ENCODE data around the gene ZNF497.
"Not testable (repeated sequence)": the region's sequence is repeated elsewhere in the genome, so short reads cannot be mapped to it uniquely, and the experiment has no call there.

ZNF497 gene

GRCh38 chr19:58394821-58395219 lies 32.3 kb upstream of the ZNF497 start:
- DNase-seq (ENCODE audit: low read depth in 1 of 2, low spot score in 1 of 2) = no peak

DNA sequence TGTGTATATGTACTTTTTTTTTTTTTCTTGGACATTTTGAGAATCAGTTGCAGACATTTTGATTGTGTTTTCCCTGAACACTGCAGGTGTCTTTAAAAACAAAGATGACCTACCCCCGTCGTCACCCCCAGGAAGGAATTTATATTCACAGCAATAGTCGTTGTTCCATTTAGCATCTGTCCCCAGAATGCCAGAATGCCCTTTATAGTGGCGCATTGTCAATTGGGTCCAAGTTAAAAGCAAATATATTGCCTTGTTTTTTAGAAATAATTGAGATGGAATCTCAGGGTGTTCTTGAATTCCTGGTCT lies 31.1 kb upstream of the ZNF497 start:
- DNase-seq (ENCODE audit: low read depth in 1 of 2, low spot score in 1 of 2) = no peak

DNA sequence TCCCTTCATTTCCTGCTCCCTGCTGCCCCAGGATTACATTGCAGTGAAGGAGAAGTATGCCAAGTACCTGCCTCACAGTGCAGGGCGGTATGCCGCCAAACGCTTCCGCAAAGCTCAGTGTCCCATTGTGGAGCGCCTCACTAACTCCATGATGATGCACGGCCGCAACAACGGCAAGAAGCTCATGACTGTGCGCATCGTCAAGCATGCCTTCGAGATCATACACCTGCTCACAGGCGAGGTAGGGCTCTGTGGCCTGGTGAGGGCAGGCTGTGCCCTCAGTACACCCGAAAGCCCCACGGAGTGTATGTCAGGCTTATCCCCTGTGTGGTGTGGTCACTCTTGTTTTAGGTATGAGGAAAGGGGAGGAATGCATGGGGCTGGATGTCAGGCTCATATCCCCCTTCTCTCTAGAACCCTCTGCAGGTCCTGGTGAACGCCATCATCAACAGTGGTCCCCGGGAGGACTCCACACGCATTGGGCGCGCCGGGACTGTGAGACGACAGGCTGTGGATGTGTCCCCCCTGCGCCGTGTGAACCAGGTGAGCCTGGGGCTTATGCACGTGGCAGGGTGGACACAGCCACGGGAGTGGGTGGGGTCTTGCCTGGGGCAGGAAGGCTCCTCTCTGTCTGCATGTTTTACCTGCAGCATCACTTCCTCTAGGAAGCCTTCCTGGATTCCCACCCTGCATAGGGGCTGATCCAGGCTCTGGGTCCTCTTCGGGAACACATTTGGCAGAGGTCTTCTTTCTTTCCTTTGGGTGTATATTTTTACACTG lies 30.6 kb upstream of the ZNF497 start:
- DNase-seq (ENCODE audit: low read depth in 1 of 2, low spot score in 1 of 2) = no peak

DNA sequence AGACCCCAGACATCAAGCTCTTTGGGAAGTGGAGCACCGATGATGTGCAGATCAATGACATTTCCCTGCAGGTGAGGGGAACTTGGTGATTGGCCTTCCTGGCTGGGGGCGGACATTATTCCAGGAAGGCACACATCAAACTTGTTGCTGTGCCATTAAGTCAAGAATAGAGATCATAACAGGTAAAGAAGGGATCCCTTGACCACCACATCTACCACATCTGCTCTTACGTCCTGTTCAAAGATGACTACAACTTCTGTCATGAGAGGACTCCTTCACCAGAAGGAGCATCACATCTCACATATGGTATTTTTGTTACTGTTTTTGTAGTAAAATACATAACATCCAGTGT lies 25.6 kb upstream of the ZNF497 start:
- no peak for DNase-seq (ENCODE audit: low read depth in 1 of 2, low spot score in 1 of 2)

GRCh38 chr19:58387338-58388174 lies 25.0 kb upstream of the ZNF497 start:
- DNase-seq (ENCODE audit: low read depth in 1 of 2, low spot score in 1 of 2) = no peak

DNA sequence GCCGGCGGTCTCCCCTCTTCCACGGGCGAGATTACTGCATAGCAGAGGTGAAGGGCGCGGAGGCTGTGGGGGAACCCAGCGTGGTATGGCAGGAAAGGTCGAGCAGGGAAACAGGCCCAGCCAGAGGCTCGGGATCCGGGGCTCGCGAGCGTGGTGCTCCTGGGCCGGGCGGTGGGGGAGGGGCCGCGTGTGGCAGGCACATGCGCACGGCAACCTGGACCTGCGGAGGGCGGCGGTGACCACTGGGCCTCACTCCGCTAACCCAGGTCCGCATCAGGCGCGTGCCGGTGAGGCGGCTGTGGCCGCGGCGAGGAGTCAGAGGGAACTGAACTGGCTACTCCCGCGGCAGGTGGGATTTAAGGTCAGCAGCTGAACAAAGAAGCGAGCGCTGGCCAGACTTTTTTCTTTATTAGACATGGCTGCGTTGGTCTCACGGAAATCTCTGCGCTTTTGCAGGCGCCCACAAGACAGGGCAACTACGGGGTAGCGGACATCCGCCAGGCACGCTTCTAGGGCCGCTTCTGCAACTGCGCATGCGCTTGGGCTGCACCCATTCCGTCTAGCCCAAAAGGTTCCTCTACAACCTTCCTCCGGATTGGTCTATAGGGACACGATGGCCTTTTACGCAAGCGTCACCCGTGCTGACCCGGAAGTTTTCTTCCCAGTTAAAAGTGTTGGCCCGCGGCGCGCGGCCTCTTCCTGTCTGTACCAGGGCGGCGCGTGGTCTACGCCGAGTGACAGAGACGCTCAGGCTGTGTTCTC lies 24.2 kb upstream of the ZNF497 start, which contains the start of gene RPS5:
Gene RPS5 (plus strand): TSS at position 694 of the 762 bp plus-strand sequence. CDS start 869 bp downstream, outside the sequence.
- DNase-seq (ENCODE audit: low read depth in 1 of 2, low spot score in 1 of 2) = peak; percentile 91 to 92

- DNase-seq (ENCODE audit: low read depth in 1 of 2, low spot score in 1 of 2) = no peak
Measured at GRCh38 chr19:58385891-58386575, 23.5 kb upstream of the ZNF497 start.

- DNase-seq (ENCODE audit: low read depth in 1 of 2, low spot score in 1 of 2) = no peak
Measured at GRCh38 chr19:58385313-58385890, 22.9 kb upstream of the ZNF497 start.

DNA sequence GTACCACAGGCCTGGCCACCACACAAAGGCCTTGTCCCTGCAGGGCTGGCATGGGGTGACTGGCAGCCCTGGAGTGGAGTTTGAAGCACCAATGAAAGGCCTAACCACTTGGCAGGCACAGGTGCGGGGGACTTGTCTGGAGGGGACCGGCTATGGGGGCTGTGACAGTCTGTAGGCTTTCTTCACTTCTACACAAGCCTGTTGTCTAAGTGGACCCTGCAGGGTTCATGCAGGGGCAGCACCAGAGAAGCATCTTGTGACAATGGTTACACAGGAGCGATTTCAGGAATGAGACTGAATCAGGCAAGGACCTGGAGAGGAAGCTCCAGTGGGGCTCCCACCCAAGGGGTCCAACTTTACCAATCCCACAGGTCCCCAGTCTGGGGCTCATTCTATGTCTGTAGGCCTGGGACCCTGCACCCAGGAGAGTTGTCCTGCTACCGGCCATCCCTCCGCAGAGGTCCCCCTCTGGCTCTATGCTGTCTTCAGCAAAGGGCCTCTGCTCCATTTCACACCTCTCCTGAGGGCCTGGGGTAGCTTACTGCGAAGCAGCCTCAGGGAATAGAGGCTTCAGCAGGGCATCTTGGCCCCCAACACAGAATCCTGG lies 20.5 kb upstream of the ZNF497 start:
- DNase-seq (ENCODE audit: low read depth in 1 of 2, low spot score in 1 of 2) = no peak

DNA sequence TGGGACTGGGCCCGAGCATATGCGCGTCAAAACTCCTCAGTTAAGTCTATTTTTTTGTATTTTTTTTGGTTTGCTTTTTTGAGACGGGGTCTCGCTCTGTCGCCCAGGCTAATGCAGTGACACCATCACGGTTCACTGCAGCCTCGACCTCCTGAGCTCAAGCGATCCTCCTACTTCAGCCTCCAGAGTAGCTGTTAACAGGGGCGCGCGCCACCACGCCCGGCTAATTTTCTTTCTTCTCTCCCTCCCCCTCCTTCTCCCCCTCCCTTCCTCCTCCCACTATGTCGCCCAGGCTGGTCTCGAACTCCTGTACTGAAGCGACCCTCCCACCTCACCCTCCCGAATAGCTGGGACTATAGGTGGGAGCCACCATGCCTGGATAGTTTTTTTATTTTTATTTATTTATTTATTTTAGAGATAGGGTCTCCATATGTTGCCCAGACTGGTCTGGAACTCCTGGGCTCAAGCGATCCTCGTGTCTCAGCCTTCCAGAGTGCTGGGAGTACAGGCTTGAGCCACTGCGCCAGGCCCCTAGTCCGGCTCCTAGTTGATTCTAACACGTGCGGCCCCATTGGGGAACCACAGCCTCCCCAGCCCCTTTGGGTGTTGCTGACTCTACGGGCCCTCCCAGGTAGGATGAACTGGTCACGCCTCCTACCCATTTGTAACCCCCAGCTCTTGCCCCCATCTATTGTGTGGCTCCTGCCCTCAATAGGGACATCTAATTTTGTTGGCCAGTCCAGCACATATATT lies 19.1 kb upstream of the ZNF497 start:
- no peak for DNase-seq (ENCODE audit: low read depth in 1 of 2, low spot score in 1 of 2)

DNA sequence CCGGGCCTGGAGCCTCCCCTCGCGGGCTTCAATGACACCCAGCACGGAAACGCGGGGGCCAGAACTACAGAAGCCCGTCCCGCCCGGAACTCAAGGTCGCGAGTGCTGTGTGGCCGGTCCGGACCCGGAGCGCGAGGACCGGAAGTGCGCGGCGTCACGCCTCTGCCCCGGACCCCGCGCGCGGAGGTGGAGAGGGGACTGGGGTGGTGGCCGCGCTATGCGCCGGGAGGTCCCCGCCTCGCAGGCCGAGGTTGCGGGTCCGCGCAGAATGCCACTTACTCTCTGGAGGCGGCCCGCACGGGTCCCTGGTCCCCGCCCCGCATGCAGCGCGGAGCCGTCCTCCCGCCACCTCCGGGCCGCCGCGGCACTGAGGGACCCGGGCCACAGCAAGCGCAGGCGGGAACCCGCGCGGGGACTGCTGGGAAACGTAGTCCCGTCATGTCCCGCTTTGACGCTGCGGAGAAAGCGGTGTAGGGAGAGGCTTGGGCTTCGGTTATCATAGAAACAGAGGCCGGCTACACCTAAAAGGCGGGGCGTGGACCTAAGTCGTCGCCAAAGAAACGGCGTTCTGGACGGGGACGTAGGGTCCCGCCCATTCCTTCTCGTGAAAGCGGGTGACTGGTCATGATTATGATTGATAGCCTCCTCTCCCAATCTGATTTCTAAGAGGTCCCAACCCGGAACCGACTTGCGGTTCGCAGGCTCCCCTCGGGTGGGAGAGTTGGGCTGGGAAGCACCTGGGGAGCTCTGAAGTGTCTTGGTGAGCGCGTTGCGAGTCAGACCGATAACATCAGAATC lies 18.3 kb upstream of the ZNF497 start, which contains the start of gene ZNF837:
Gene ZNF837 (minus strand): TSS at position 369 of the 798 bp plus-strand sequence. CDS start 11,698 bp downstream, outside the sequence.
- DNase-seq (ENCODE audit: low read depth in 1 of 2, low spot score in 1 of 2) = peak; percentile 90 to 96

- no peak for DNase-seq (ENCODE audit: low read depth in 1 of 2, low spot score in 1 of 2)
Measured at GRCh38 chr19:58380037-58380661, 17.6 kb upstream of the ZNF497 start.

DNA sequence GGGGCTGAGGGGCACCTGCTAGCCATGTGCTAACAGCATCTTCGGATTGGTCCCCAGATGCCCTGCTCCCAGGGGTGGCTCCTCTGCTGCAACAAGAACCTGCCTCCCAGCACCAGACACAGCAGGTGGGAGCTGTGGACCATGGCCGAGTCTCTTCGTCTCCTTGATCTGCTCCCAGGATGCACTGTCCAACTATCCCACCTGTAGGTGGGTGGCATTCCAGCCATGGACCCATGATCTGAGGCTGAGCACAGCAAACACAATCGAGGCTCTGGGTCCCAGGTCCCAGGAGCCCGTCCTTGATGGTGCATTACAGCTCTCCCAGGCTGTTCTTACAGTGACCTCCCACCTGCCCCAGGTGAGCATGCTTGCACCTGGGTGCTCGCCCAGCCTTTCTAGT lies 16.7 kb upstream of the ZNF497 start:
- DNase-seq (ENCODE audit: low read depth in 1 of 2, low spot score in 1 of 2) = no peak

DNA sequence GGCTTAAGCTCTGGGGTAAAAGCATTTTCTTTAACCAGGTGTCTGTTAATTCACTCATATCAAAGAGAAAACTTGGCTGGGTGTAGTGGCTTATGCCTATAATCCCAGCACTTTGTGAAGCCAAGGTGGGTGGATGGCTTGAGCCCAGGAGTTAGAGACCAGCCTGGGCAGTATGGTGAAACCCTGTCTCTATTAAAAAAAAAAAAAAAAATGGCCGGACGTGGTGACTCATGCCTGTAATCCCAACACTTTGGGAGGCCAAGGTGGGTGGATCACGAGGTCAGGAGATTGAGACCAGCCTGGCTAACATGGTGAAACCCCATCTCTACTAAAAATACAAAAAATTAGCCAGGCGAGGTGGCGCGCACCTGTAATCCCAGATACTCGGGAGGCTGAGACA lies 14.2 kb upstream of the ZNF497 start:
- not testable (repeated sequence) for DNase-seq (ENCODE audit: low read depth in 1 of 2, low spot score in 1 of 2)

DNA sequence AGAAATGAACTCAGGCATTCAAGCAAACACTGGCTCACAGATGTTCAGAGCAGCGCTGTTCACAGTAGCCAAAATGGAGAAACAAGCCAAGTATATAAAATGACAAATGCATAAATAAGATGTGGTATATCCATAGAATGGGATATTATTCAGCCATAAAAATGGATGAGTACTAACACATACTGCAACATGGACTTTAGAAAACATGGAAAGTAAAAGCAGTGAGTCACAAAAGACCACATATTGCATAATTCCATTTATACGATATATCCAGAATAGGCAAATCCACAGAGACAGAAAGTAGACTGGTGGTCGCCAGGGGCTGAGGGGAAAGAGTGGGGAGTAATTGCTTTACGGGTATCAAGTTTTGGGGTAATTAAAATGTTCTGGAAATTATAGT lies 11.6 kb upstream of the ZNF497 start:
- no peak for DNase-seq (ENCODE audit: low read depth in 1 of 2, low spot score in 1 of 2)

DNA sequence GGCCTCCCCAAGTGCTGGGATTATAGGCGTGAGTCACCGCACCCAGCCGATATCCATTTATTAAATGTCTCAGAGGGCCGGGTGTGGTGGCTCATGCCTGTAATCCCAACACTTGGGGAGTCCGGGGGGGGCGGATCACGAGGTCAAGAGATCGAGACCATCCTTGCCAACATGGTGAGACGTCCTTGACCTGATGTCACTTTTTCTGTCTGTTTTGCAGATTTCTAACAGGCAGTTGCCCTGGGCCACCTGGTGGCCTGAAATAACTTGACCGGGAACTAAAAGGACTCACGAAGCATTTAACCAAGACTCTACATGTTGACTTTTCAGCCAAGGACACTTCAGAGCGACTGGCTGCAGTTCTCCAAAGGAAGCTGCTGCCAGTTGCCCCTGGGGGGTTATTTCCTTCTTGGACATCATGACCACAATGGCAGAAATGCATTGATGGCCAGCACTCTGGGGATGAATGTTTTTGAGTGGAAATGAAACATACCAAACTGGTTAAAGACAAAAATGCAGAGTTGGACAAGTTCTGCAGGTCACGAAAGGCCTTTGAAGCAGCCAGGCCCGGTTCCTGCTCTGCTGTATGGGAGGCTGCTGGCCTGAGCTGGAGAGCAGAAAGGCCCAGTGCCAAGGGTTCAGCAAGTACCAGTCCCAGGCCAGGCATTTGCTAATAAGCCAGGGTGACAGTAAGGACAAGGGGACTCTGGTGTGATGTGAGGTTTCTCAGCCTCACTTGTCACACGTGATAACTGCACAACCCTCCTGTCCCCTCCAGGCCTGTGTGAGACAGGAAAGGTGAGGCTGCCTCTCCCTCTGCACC lies 10.0 kb upstream of the ZNF497 start:
- no peak for DNase-seq (ENCODE audit: low read depth in 1 of 2, low spot score in 1 of 2)

DNA sequence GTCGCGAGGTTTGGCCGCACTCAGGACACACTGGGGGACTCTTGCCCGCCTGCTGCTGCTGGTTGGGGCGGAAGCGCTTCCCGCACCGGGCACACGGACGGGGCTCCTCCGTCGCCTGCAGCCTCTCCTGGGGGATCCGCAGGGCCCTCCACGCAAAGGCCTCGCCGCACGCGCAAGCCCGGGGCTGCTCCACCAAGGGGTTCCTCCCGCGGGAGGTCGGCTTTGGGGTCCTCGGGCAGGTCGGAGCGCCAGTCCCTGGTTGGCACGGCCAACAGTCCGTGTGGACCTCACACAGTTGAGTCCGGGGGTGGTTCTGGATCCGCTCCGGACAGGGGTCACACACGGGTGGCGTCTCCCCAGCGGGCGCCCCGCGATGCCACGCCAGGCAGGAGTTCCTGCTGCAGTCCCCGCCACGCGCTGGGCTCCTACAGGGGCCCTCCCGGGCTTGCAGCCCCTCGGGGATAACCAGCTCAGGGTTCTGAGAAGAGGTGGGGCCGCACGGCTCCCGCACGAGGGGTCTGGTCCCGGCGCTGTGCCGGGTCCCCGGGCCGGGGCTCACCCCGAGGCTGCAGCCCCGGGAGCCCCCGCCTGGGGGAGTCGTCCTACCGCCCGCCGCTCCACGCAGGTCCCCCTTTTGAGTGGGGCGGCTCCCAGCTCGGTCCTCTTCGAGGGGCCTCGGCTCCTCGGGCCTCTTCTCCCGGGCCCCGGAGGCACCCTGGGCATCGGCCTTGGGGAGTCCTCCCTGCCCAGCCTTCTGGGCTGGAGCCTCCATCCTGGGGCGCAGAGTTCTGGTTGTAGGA lies 6.2 kb upstream of the ZNF497 start:
- DNase-seq (ENCODE audit: low read depth in 1 of 2, low spot score in 1 of 2) = no peak
